C4-2B (cell line): ENCODE data around the gene DLST.

Source experiments
- H3K27ac ChIP-seq: fragments of 450-650 bp; 2 replicates; pipeline ENCODE4 v1.5.1; 2017
- CTCF ChIP-seq: fragments of 450-650 bp; conservative IDR thresholded peaks from 2 replicates; pipeline ENCODE4 v1.5.1; 2017; ENCODE audit warnings: mild to moderate bottlenecking
- ZFX ChIP-seq: fragments of 450-650 bp; IDR thresholded peaks from 2 replicates; pipeline ENCODE4 v1.6.1; 2017

DLST gene

GRCh38 chr14:74948228-74949175 lies 66.8 kb downstream of the DLST start:
- TF ChIP-seq ZFX (no peak), CTCF (no peak)
- no peak overlapping the region for H3K27ac ChIP-seq

- H3K27ac ChIP-seq, result no peak overlapping the region
- TF ChIP-seq CTCF, result no peak
- no peak for TF ChIP-seq ZFX
Measured at GRCh38 chr14:74949191-74949601, 67.5 kb downstream of the DLST start.

GRCh38 chr14:74949859-74950573 lies 68.3 kb downstream of the DLST start:
- no peak for TF ChIP-seq ZFX
- no peak for TF ChIP-seq CTCF
- H3K27ac ChIP-seq, result no peak overlapping the region

GRCh38 chr14:74950795-74951442 lies 69.2 kb downstream of the DLST start:
- TF ChIP-seq ZFX (no peak), CTCF (no peak)
- H3K27ac ChIP-seq, result no peak overlapping the region

GRCh38 chr14:74951443-74952179 lies 69.9 kb downstream of the DLST start:
- H3K27ac ChIP-seq, result no peak overlapping the region
- no peak for TF ChIP-seq CTCF
- no peak for TF ChIP-seq ZFX

- H3K27ac ChIP-seq, result no peak overlapping the region
- TF ChIP-seq CTCF, result no peak
- TF ChIP-seq ZFX, result no peak
Measured at GRCh38 chr14:74952180-74952665, 70.5 kb downstream of the DLST start.
